Gastroesophageal sphincter (tissue), 3 donors: ENCODE results near the gene KCNE2.

Experiments
- CTCF ChIP-seq, 4 experiments: fragments of 200-600 bp in 2 of 4; fragments of 450-650 bp in 2 of 4; sonication (generic) in 1 of 4; IDR thresholded peaks; one replicate each; pipeline ENCODE4 v1.5.1; 2017 to 2019; ENCODE audit warnings: antibody characterized with exemption in 4 of 4, mild to moderate bottlenecking in 2 of 4, moderate library complexity in 2 of 4
- EP300 ChIP-seq: sonication (generic); formaldehyde crosslinking; IDR thresholded peaks from one replicate; pipeline ENCODE4 v1.6.1; 2017; ENCODE audit warnings: antibody characterized with exemption, mild to moderate bottlenecking
- POLR2A ChIP-seq, 2 donors: fragments of 450-650 bp; IDR thresholded peaks; one replicate each; pipeline ENCODE4 v1.6.1; 2017; ENCODE audit warnings: antibody characterized with exemption in 2 of 2, mild to moderate bottlenecking in 2 of 2, moderate library complexity in 1 of 2
- POLR2AphosphoS5 ChIP-seq: sonication (generic); formaldehyde crosslinking; IDR thresholded peaks from one replicate; pipeline ENCODE4 v1.6.1; 2017; ENCODE audit warnings: antibody characterized with exemption

GRCh38 chr21:34335316-34335715 is 28.5 kb upstream of the KCNE2 start:
- no peak for TF ChIP-seq CTCF (IDR thresholded peaks at IDR 0.05)
- TF ChIP-seq POLR2A (IDR thresholded peaks at IDR 0.05), result no peak
- TF ChIP-seq EP300, result no peak
- no peak for TF ChIP-seq POLR2AphosphoS5
